A549 (cell line): ENCODE results near the gene ROR2. TPM values are rescaled to one million over a fixed set of nuclear protein-coding genes. Genes with fewer than 3 reads are reported as not detected.

ENCODE experiments used
- ATAC-seq, 2 experiments: fragments of 200-7000 bp in 1 of 2; fragments of >200 bp in 1 of 2; cut with Nextera tagmentation in 1 of 2; cut with Tn5 transposase in 1 of 2; 3 replicates each; pipeline versions ENCODE4 v1.8.0 to v1.9.1; 2018 to 2020; ENCODE audit warnings: mild to moderate bottlenecking in 1 of 2, moderate library complexity in 1 of 2
- CTCF ChIA-PET: fragments of 300-600 bp; sonication (Branson Sonifier 250); formaldehyde crosslinking; extraction: SDS; loops from one replicate; lab custom pipeline; 2021; ENCODE audit warnings: antibody characterized with exemption, inconsistent platforms; lab: Yijun Ruan, JAX
- POLR2A ChIA-PET: fragments of 350-600 bp; formaldehyde crosslinking; extraction: SDS; loops from one replicate; lab custom pipeline; 2021; ENCODE audit warnings: antibody characterized with exemption, inconsistent platforms; lab: Yijun Ruan, JAX
- DNase-seq, 2 experiments: peaks; one replicate each; pipeline versions ENCODE4 v3.0.0 to v3.0.0-alpha.2; 2011 to 2016; ENCODE audit warnings: low read depth in 1 of 2, low spot score in 1 of 2
- FAIRE-seq: peaks from 2 replicates; lab custom pipeline; 2011; peaks lifted over from hg19 to GRCh38; lab: Jason Lieb, UNC
- H3K27ac ChIP-seq, 2 experiments: fragments of >200 bp; sonication (Bioruptor Twin); formaldehyde crosslinking; 3 replicates each; pipeline ENCODE4 v1.5.1; 2016 to 2017
- H3K4me1 ChIP-seq: fragments of >200 bp; sonication (Bioruptor Twin); formaldehyde crosslinking; 3 replicates; pipeline ENCODE4 v1.6.1; 2016
- H3K4me2 ChIP-seq: fragments of >200 bp; sonication (Bioruptor Twin); formaldehyde crosslinking; 3 replicates; pipeline ENCODE4 v1.6.1; 2016
- H3K4me3 ChIP-seq: fragments of >200 bp; sonication (Bioruptor Twin); formaldehyde crosslinking; 3 replicates; pipeline ENCODE4 v1.5.1; 2016
- H3K9me3 ChIP-seq: fragments of >200 bp; sonication (Bioruptor Twin); formaldehyde crosslinking; 3 replicates; pipeline ENCODE4 v1.6.1; 2016
- CBX2 ChIP-seq: fragments of 200-600 bp; sonication (generic); IDR thresholded peaks from 2 replicates; pipeline ENCODE4 v1.6.1; 2016; ENCODE audit warnings: low read depth, mild to moderate bottlenecking, borderline replicate concordance
- CEBPB ChIP-seq, 2 experiments: fragments of >200 bp in 1 of 2; sonication (Bioruptor Twin) in 1 of 2; formaldehyde crosslinking in 1 of 2; IDR thresholded peaks; 2 replicates each; pipeline ENCODE4 v1.6.1; 2012 to 2016
- CHD2 ChIP-seq: fragments of 150-350 bp; IDR thresholded peaks from 2 replicates; pipeline ENCODE4 v1.6.1; 2014; ENCODE audit warnings: low read length; ENCODE audit not compliant: partially characterized antibody
- CTCF ChIP-seq: fragments of >200 bp; sonication (Bioruptor Twin); formaldehyde crosslinking; IDR thresholded peaks from 3 replicates; pipeline ENCODE4 v1.5.1; 2016
- EHF ChIP-seq: fragments of 250-450 bp; sonication (Bioruptor Pico); IDR thresholded peaks from 2 replicates; pipeline ENCODE4 v1.5.0; 2020; ENCODE audit warnings: mild to moderate bottlenecking
- FOSL2 ChIP-seq, 2 experiments: fragments of 450-650 bp in 1 of 2; fragments of >200 bp in 1 of 2; sonication (Bioruptor Twin) in 1 of 2; formaldehyde crosslinking; IDR thresholded peaks; 2 replicates each; pipeline versions ENCODE4 v1.5.0 to v1.6.1; 2016 to 2020; ENCODE audit warnings: mild to moderate bottlenecking in 1 of 2, moderate library complexity in 1 of 2
- GATA3 ChIP-seq: IDR thresholded peaks from 2 replicates; pipeline ENCODE4 v1.6.1; 2012; ENCODE audit warnings: borderline replicate concordance
- HDAC2 ChIP-seq: fragments of 200-600 bp; sonication (generic); IDR thresholded peaks from 2 replicates; pipeline ENCODE4 v1.6.1; 2016
- HMGXB4 ChIP-seq: fragments of 250-450 bp; sonication (Bioruptor Pico); IDR thresholded peaks from 2 replicates; pipeline ENCODE4 v1.5.0; 2021; ENCODE audit warnings: mild to moderate bottlenecking, moderate library complexity, borderline replicate concordance
- JUN ChIP-seq, 2 experiments: fragments of >200 bp; sonication (Bioruptor Twin); formaldehyde crosslinking; IDR thresholded peaks; 2 replicates in 1 of 2; 3 replicates in 1 of 2; pipeline ENCODE4 v1.6.1; 2016 to 2017
- MAZ ChIP-seq: fragments of 150-350 bp; IDR thresholded peaks from 2 replicates; pipeline ENCODE4 v1.6.1; 2014; ENCODE audit warnings: antibody characterized with exemption, low read depth, low read length, borderline replicate concordance
- NPAS2 ChIP-seq: fragments of 250-450 bp; sonication (Bioruptor Pico); IDR thresholded peaks from 2 replicates; pipeline ENCODE4 v1.8.0; 2022; ENCODE audit warnings: mild to moderate bottlenecking, moderate library complexity, borderline replicate concordance
- PHF8 ChIP-seq: fragments of 200-600 bp; sonication (generic); IDR thresholded peaks from 2 replicates; pipeline ENCODE4 v1.6.1; 2016; ENCODE audit warnings: low read depth, mild to moderate bottlenecking, antibody characterized with exemption, moderate library complexity, borderline replicate concordance
- RAD21 ChIP-seq, 2 experiments: fragments of >200 bp in 1 of 2; sonication (Bioruptor Twin) in 1 of 2; formaldehyde crosslinking in 1 of 2; IDR thresholded peaks in 1 of 2; conservative IDR thresholded peaks in 1 of 2; 2 replicates in 1 of 2; 3 replicates in 1 of 2; pipeline ENCODE4 v1.6.1; 2012 to 2018; ENCODE audit warnings: inconsistent platforms in 1 of 2
- RARB ChIP-seq: fragments of 250-450 bp; sonication (Bioruptor Pico); IDR thresholded peaks from 2 replicates; pipeline ENCODE4 v1.8.0; 2021; ENCODE audit warnings: mild to moderate bottlenecking, moderate library complexity
- RNF2 ChIP-seq: fragments of 200-600 bp; sonication (generic); IDR thresholded peaks from 2 replicates; pipeline ENCODE4 v1.6.1; 2016; ENCODE audit warnings: low read depth, mild to moderate bottlenecking, antibody characterized with exemption, moderate library complexity, borderline replicate concordance
- SMC3 ChIP-seq: fragments of >200 bp; sonication (Bioruptor Twin); formaldehyde crosslinking; IDR thresholded peaks from 3 replicates; pipeline ENCODE4 v1.6.1; 2018; ENCODE audit warnings: inconsistent platforms
- TP53 ChIP-seq: fragments of 250-450 bp; sonication (Bioruptor Pico); IDR thresholded peaks from 2 replicates; pipeline ENCODE4 v1.5.0; 2021; ENCODE audit warnings: mild to moderate bottlenecking, moderate library complexity
- ZC3H11A ChIP-seq: fragments of 450-650 bp; IDR thresholded peaks from 2 replicates; pipeline ENCODE4 v1.6.1; 2014; ENCODE audit warnings: antibody characterized with exemption, mild to moderate bottlenecking
- WGBS: methylation state at CpG from one replicate; pipeline ENCODE4 v1.1.6; 2017; ENCODE audit errors: missing lambda C conversion rate; 5-methylcytosine and 5-hydroxymethylcytosine counted together
- polyA plus RNA-seq, 4 experiments: library from polyadenylated mRNA; depleted of rRNA in 3 of 4; stranded (reverse); fragments of >200 nt; fragmentation: RNase III in 1 of 4; extraction: RNeasy Plus Mini Kit Qiagen cat#74134 plus additional on column Dnase treatment in 1 of 4; gene quantifications; 2 replicates in 3 of 4; 3 replicates in 1 of 4; pipeline ENCODE4 v1.2.3, GENCODE V29; 2011 to 2017
- TF ChIP-seq, protein P1 (sequence below): IDR thresholded peaks from 2 replicates; pipeline ENCODE4 v1.6.1; 2012

Gene ROR2
- polyA plus RNA-seq, 2 of the 4 experiments (the other 2 are of a cell fraction), result 0.12 to 0.53 TPM

DNA sequence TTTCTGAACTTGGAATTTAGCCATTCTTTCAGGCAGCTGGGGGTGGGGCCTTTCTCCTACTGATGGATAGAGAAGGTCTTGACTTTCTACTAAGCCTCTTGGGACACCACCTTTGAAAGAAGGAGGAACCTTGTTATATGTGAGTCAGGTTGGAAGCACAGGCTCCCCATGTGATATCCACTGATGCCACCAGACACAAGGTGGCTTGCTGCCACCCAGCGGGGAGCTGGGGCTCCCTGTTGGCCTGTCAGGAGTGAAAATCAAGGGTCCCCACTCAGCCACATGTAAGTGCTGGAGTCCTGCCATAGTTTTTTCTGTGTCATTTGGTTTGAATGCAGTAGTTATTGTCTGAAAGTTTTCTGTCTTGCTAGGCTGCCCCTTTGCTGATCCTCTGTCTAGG is 274.0 kb downstream of the ROR2 start:
- Histone ChIP-seq H3K4me1 (no peaks in the 10 kb centered on the region), H3K4me2 (no peak overlapping the region), H3K9me3 (no peaks in the 10 kb centered on the region)
- ChIA-PET CTCF (interaction anchor here (0.6 to 3.8 kb wide), 20 partner anchors 9 to 797 kb away, joined by 3 to 54 read pairs (median 4); no protein-coding TSS in a partner anchor), POLR2A (interaction anchor here (1.3 kb wide), 1 partner anchor 252 kb away, joined by 4 read pairs; the partner anchor contains the start of gene NFIL3)
- FAIRE-seq, result no peak
- TF ChIP-seq SMC3 (peak; percentile 77), CTCF (peak; percentile 58), RAD21 (conservative IDR thresholded peaks at IDR 0.05 in 1 of 2, IDR thresholded peaks at IDR 0.05 in 1 of 2) (peak; percentile 76 to 78), MAZ (no peak), FOSL2 (IDR thresholded peaks at IDR 0.05) (no peak), FOSL2 (CRISPR knock-in tag; IDR thresholded peaks at IDR 0.05) (no peak), ZC3H11A (no peak), EHF (CRISPR knock-in tag) (no peak), CEBPB (IDR thresholded peaks at IDR 0.05) (no peak), PHF8 (no peak), HDAC2 (no peak), NPAS2 (CRISPR knock-in tag) (no peak), HMGXB4 (CRISPR knock-in tag) (no peak)
- TF ChIP-seq, protein P1, sequence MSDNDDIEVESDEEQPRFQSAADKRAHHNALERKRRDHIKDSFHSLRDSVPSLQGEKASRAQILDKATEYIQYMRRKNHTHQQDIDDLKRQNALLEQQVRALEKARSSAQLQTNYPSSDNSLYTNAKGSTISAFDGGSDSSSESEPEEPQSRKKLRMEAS, result no peak
- TF ChIP-seq, all 56 proteins: peak for 3
- no peak overlapping the region for H3K4me3 ChIP-seq
- ATAC-seq (peak; percentile 90 to 92), DNase-seq (peak in 1 of 2 experiments; percentile 60)
- H3K27ac ChIP-seq, result no peak overlapping the region
- 8% methylated on average over 1 of the region's 1 CpG for WGBS

DNA sequence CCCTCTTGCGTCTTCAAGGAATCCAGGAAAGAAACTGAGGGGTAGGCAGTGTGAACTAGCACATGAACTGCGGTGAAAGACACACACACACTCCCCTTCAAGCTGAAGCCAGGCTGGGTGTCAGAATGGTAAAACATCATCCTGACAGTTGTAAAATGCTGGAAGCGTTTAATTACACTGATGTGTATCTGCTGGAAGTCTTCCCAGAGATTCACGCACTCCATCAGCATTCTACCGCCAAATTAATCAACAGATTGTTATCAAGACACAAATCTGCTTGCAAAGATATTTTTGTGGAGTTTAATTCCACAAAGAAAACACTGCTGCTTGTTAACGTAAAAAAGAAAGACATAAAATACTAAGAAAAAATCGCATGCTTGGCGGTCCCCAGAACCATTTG is 285.4 kb downstream of the ROR2 start:
- no peak overlapping the region for H3K4me2 ChIP-seq
- ATAC-seq (no peak), DNase-seq (no peak), FAIRE-seq (no peak)
- H3K4me1 ChIP-seq, result no peaks in the 10 kb centered on the region
- CTCF ChIA-PET, result interaction anchor here (1.0 kb wide), 1 partner anchor 747 kb away, joined by 3 read pairs; no protein-coding TSS in a partner anchor
- H3K4me3 ChIP-seq, result no peak overlapping the region
- H3K9me3 ChIP-seq, result no peaks in the 10 kb centered on the region
- POLR2A ChIA-PET, result no interaction called here
- TF ChIP-seq TP53 (CRISPR knock-in tag) (no peak), JUN (IDR thresholded peaks at IDR 0.05) (no peak), RNF2 (no peak), EHF (CRISPR knock-in tag) (no peak), CEBPB (IDR thresholded peaks at IDR 0.05) (no peak), RARB (CRISPR knock-in tag) (no peak), CHD2 (no peak), GATA3 (no peak)
- H3K27ac ChIP-seq, result no peak overlapping the region
- whole genome bisulfite sequencing, result 73% methylated on average over 8 of the region's 8 CpGs

DNA sequence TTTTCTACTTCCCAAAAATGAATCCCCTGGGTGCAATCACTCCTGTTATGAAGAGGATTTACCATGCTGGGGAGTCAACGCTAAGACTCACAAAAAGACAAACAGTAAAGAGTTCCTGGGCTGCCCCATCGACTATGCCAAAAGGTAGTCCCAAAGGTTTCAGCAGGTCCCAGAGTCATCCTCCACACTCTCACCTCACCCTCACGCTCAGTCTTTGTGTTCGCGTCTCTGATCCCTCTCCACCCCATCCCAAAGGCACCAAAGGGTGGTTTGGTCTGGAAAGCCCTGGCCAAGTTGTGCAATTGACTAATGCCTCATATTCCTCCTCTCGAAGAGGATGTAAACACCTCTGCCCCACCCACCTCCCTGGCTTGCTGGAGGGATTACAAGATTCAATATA is 286.2 kb downstream of the ROR2 start:
- H3K4me2 ChIP-seq, result no peak overlapping the region
- no peak for TF ChIP-seq MAZ
- TF ChIP-seq PHF8, result no peak
- TF ChIP-seq CBX2, result no peak
- no peak for TF ChIP-seq RAD21 (conservative IDR thresholded peaks at IDR 0.05 in 1 of 2, IDR thresholded peaks at IDR 0.05 in 1 of 2)
- no peaks in the 10 kb centered on the region for H3K4me1 ChIP-seq
- no peak overlapping the region for H3K4me3 ChIP-seq
- H3K9me3 ChIP-seq, result no peaks in the 10 kb centered on the region
- DNase-seq (no peak), FAIRE-seq (no peak), ATAC-seq (no peak)
- no peak overlapping the region for H3K27ac ChIP-seq
- ChIA-PET POLR2A (no interaction called here), CTCF (interaction anchor here (1.0 to 1.6 kb wide), 3 partner anchors 9 to 746 kb away, joined by 3 to 4 read pairs (median 3); no protein-coding TSS in a partner anchor)
- 44% methylated on average over 6 of the region's 6 CpGs for WGBS
